OCI-LY3 (cell line): ENCODE results near the gene GRB14.
"Not testable (repeated sequence)": the region's sequence is repeated elsewhere in the genome, so short reads cannot be mapped to it uniquely, and the experiment has no call there.

Source experiments
- H2AFZ ChIP-seq: fragments of 200-600, 300-600 bp; shearing (Covaris generic); 2 replicates; pipeline ENCODE4 v1.6.0; 2014; ENCODE audit warnings: antibody characterized with exemption, low read depth, low read length
- H3K27ac ChIP-seq: fragments of 200-600, 300-600 bp; sonication (generic); 2 replicates; pipeline ENCODE4 v1.5.1; 2014; ENCODE audit warnings: mild to moderate bottlenecking, low read length, moderate library complexity, mixed read lengths
- H3K27me3 ChIP-seq: fragments of 200-600, 300-600 bp; sonication (generic); 2 replicates; pipeline ENCODE4 v1.6.1; 2014; ENCODE audit warnings: low read depth, low read length, mixed read lengths
- H3K36me3 ChIP-seq: fragments of 200-600, 300-600 bp; sonication (generic); replicated peaks from 2 replicates; pipeline ENCODE3; 2014; ENCODE audit warnings: low read depth, low read length, mixed read lengths
- H3K4me1 ChIP-seq: fragments of 300-600, 200-600 bp; sonication (generic); 2 replicates; pipeline ENCODE4 v1.6.1; 2014; ENCODE audit warnings: low read length, mixed read lengths
- H3K4me2 ChIP-seq: fragments of 200-600, 300-600 bp; sonication (generic); 2 replicates; pipeline ENCODE4 v1.6.1; 2014; ENCODE audit warnings: low read length, mixed read lengths
- H3K4me3 ChIP-seq: fragments of 300-600, 200-600 bp; sonication (generic); 2 replicates; pipeline ENCODE4 v1.5.1; 2014; ENCODE audit warnings: antibody characterized with exemption, mild to moderate bottlenecking, low read length, moderate library complexity
- H3K79me2 ChIP-seq: fragments of 300-600, 200-600 bp; shearing (Covaris generic); 2 replicates; pipeline ENCODE4 v1.6.1; 2014; ENCODE audit warnings: mild to moderate bottlenecking, low read length, mixed read lengths
- H3K9ac ChIP-seq: fragments of 300-600, 200-600 bp; shearing (Covaris generic); 2 replicates; pipeline ENCODE4 v1.6.0; 2014; ENCODE audit warnings: mild to moderate bottlenecking, low read length, moderate library complexity
- H3K9me3 ChIP-seq: fragments of 200-600, 300-600 bp; shearing (Covaris generic); 2 replicates; pipeline ENCODE4 v1.6.1; 2014; ENCODE audit warnings: low read length, mixed read lengths; ENCODE audit not compliant: insufficient read depth
- H4K20me1 ChIP-seq: fragments of 200-600, 300-600 bp; sonication (generic); 2 replicates; pipeline ENCODE4 v1.6.1; 2016; ENCODE audit warnings: low read length, mixed read lengths; ENCODE audit not compliant: insufficient read depth
- EZH2phosphoT487 ChIP-seq: fragments of 200-600 bp; shearing (Covaris generic); IDR thresholded peaks from 2 replicates; pipeline ENCODE4 v1.6.1; 2018; ENCODE audit warnings: antibody characterized with exemption, mixed run types, low read depth
- TF ChIP-seq, protein P1 (sequence below): fragments of 200-600, 300-600 bp; sonication (generic); IDR thresholded peaks from 2 replicates; pipeline ENCODE4 v1.5.1; 2014; ENCODE audit warnings: antibody characterized with exemption, low read length, low read depth

GRB14 gene

DNA sequence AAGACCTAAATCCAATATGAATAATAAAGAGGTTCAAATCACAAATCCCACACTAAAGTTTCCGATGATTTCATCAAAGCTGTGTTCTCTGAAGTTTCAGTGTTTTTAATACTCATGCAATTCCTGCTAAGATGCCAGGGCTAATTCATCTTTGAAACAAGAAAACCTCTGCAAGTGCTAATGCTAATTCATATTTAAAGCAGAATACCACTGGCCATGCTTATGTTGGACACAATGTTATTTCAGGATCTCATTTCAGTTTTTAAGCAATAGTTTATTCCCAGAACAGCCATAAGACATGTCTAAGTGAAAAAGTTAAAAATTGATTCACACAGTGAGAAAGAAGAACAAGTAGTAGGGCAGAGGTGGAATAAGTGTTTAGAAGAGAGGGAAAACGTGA lies 62.8 kb downstream of the GRB14 start:
- Histone ChIP-seq H3K36me3 (no peaks in the 10 kb centered on the region), H2AFZ (no peak overlapping the region), H4K20me1 (no peaks in the 10 kb centered on the region), H3K27ac (no peak overlapping the region), H3K4me1 (no peaks in the 10 kb centered on the region), H3K4me3 (no peak overlapping the region), H3K9me3 (no peaks in the 10 kb centered on the region), H3K79me2 (no peaks in the 10 kb centered on the region), H3K4me2 (no peak overlapping the region), H3K27me3 (no peaks in the 10 kb centered on the region), H3K9ac (no peak overlapping the region)
- TF ChIP-seq, protein P1, sequence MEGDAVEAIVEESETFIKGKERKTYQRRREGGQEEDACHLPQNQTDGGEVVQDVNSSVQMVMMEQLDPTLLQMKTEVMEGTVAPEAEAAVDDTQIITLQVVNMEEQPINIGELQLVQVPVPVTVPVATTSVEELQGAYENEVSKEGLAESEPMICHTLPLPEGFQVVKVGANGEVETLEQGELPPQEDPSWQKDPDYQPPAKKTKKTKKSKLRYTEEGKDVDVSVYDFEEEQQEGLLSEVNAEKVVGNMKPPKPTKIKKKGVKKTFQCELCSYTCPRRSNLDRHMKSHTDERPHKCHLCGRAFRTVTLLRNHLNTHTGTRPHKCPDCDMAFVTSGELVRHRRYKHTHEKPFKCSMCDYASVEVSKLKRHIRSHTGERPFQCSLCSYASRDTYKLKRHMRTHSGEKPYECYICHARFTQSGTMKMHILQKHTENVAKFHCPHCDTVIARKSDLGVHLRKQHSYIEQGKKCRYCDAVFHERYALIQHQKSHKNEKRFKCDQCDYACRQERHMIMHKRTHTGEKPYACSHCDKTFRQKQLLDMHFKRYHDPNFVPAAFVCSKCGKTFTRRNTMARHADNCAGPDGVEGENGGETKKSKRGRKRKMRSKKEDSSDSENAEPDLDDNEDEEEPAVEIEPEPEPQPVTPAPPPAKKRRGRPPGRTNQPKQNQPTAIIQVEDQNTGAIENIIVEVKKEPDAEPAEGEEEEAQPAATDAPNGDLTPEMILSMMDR, result no peak

DNA sequence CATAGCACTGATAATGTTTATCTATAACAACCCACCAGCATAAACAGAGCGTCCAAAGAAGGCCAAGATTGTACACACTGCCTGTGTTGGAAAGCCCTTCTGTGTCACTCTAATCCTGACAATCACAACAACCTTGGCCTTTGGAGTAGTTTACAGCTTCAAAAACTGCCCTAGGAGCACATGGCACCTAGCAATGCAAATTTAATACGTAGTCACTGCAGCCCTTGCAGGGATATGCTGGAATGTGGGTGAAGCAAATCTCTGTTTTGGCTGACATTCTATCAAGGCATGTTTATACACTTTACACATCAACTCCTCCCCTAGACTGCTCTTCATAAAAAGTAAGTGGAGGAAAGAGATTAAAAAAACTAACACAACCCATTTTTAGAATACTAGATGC lies 66.8 kb downstream of the GRB14 start:
- Histone ChIP-seq H3K4me1 (no peaks in the 10 kb centered on the region), H3K9me3 (no peaks in the 10 kb centered on the region), H2AFZ (no peak overlapping the region), H3K36me3 (no peaks in the 10 kb centered on the region), H4K20me1 (no peaks in the 10 kb centered on the region), H3K4me3 (no peak overlapping the region), H3K79me2 (no peaks in the 10 kb centered on the region), H3K27ac (no peak overlapping the region), H3K9ac (no peak overlapping the region), H3K27me3 (no peaks in the 10 kb centered on the region), H3K4me2 (no peak overlapping the region)
- no peak for TF ChIP-seq EZH2phosphoT487
- TF ChIP-seq, protein P1, result no peak

DNA sequence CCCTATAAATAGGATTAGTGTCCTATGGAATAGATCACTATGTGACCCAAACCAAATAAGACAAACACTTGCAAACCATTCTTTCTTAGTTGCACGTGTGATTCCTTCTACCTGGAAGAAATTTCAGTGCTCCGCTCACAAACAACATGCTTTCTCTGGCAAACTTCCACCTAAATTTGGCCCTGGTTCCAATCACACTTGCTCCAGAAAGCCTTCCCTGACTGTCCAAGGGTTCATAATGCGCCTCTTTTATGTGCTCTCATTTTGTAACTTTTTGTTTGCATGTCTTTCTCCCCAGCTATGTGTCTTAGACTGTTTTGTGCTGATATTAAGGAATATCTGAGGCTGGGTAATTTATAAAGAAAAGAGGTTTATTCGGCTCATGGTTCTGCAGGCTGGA lies 69.8 kb downstream of the GRB14 start:
- Histone ChIP-seq H3K9ac (no peak overlapping the region), H4K20me1 (no peaks in the 10 kb centered on the region), H3K4me2 (no peak overlapping the region), H3K36me3 (no peaks in the 10 kb centered on the region), H3K4me1 (no peaks in the 10 kb centered on the region), H3K27ac (no peak overlapping the region), H3K4me3 (no peak overlapping the region), H2AFZ (no peak overlapping the region), H3K79me2 (no peaks in the 10 kb centered on the region), H3K27me3 (no peaks in the 10 kb centered on the region), H3K9me3 (no peaks in the 10 kb centered on the region)
- TF ChIP-seq, protein P1, result no peak
- no peak for TF ChIP-seq EZH2phosphoT487

DNA sequence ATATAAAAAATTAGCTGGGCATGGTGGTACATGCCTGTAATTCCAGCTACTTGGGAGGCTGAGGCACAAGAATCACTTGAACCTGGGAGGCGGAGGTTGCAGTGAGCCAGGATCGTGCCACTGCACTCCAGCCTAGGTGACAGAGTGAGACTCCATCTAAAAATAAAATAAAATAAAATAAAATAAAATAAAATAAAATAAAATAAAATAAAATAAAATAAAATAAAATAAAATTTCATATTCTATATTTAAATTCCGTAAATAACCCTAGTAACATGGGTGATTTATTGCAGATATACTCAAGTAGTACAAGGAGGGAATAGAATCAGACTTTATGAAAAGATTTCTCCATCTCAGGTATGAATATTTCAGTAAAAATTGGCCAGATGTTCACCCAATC lies 71.6 kb downstream of the GRB14 start:
- H3K79me2 ChIP-seq, result not testable (repeated sequence)

DNA sequence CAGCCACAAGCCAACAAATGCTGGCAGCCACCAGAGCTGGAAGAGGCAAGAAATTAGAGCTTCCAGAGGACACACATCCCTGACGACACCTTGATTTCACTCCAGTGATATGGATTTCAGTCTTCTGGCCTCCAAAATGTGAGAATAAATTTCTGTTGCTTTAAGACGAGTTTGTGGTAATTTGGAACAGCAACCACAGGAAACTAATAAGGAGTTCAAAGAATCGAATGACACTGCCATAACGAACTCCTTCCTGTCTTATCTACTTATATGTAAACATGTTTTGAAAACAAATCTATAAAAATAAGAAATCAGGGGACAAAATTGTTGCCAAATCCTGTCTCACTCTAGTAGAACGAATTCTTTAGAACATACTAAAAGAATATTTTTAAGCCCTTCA lies 75.8 kb downstream of the GRB14 start:
- H3K36me3 ChIP-seq, result no peaks in the 10 kb centered on the region
- H3K4me1 ChIP-seq, result no peaks in the 10 kb centered on the region
- H4K20me1 ChIP-seq, result no peaks in the 10 kb centered on the region
- H3K27me3 ChIP-seq, result no peaks in the 10 kb centered on the region
- H3K27ac ChIP-seq, result no peak overlapping the region
- no peaks in the 10 kb centered on the region for H3K79me2 ChIP-seq
- H3K9me3 ChIP-seq, result no peaks in the 10 kb centered on the region
- no peak overlapping the region for H3K4me2 ChIP-seq
- H3K4me3 ChIP-seq, result no peak overlapping the region
- no peak overlapping the region for H3K9ac ChIP-seq
- no peak for TF ChIP-seq EZH2phosphoT487
- TF ChIP-seq, protein P1, result no peak
- H2AFZ ChIP-seq, result no peak overlapping the region

More for the DNA sequence above, 71.6 kb downstream of the GRB14 start:
- not testable (repeated sequence) for H3K4me2 ChIP-seq, H3K9me3 ChIP-seq, H2AFZ ChIP-seq, H3K27ac ChIP-seq, H3K4me3 ChIP-seq, H3K9ac ChIP-seq, H3K27me3 ChIP-seq, H3K36me3 ChIP-seq, H4K20me1 ChIP-seq, H3K4me1 ChIP-seq
